Measurements from ENCODE around the gene ECEL1. TPM values are rescaled to one million over a fixed set of nuclear protein-coding genes. Genes with fewer than 3 reads are reported as not detected.

ECEL1 gene
- total and polyA plus RNA-seq, 7 donors = 0.16 to 6.1 (median 0.71) TPM; not detected in 2

DNA sequence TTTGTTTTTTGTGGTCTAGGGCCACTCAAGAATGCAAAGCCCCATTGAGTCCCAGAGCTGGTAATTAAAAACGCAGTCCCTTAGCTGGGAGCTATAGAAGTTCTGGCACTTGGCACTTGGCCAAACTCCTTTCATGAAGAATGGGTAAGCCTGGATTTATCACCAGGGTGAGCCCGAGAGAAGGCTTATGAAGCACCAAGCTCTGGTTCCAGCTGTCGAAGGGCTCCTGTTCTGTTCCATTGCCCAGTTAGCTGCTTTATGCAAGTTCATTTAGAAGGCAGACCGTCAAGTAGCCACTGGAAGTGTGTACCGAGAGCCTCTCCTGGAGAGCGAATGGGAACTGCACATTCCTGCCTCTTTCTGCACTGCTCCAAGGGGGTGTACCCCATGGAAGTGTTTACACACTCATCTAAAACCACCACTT is 14.2 kb downstream of the ECEL1 start:
- Histone ChIP-seq H3K27ac (no peak overlapping the region), H3K27me3 (peaks cover 0 to 21% (median 8%) of the 10 kb centered on the region in 3 donors), H3K9me3 (no peaks in the 10 kb centered on the region), H3K4me1 (no peaks in the 10 kb centered on the region), H3K4me3 (no peak overlapping the region), H3K36me3 (no peaks in the 10 kb centered on the region)
- no peak for TF ChIP-seq EP300 (IDR thresholded peaks at IDR 0.05)
- WGBS, 2 donors = 31 to 46% methylated on average over 6 of the region's 6 CpGs
- intact Hi-C loops (cut with DNase I) = no loop called here
- DNase-seq = peak; percentile 36

GRCh38 chr2:232466221-232466620 is 21.4 kb downstream of the ECEL1 start:
- no peaks in the 10 kb centered on the region for H3K9me3 ChIP-seq
- no peaks in the 10 kb centered on the region for H3K36me3 ChIP-seq
- H3K27ac ChIP-seq = no peak overlapping the region
- H3K4me1 ChIP-seq = no peaks in the 10 kb centered on the region
- peaks cover 0 to 22% (median 0%) of the 10 kb centered on the region in 3 donors for H3K27me3 ChIP-seq
- WGBS, 2 donors = 59 to 61% methylated on average over 7 of the region's 7 CpGs
- no peak overlapping the region for H3K4me3 ChIP-seq
- intact Hi-C loops (cut with DNase I) = no loop called here
- TF ChIP-seq POLR2A (IDR thresholded peaks at IDR 0.05) (no peak), EP300 (IDR thresholded peaks at IDR 0.05) (no peak), POLR2AphosphoS5 (IDR thresholded peaks at IDR 0.05) (no peak)
- TF ChIP-seq, protein P1, sequence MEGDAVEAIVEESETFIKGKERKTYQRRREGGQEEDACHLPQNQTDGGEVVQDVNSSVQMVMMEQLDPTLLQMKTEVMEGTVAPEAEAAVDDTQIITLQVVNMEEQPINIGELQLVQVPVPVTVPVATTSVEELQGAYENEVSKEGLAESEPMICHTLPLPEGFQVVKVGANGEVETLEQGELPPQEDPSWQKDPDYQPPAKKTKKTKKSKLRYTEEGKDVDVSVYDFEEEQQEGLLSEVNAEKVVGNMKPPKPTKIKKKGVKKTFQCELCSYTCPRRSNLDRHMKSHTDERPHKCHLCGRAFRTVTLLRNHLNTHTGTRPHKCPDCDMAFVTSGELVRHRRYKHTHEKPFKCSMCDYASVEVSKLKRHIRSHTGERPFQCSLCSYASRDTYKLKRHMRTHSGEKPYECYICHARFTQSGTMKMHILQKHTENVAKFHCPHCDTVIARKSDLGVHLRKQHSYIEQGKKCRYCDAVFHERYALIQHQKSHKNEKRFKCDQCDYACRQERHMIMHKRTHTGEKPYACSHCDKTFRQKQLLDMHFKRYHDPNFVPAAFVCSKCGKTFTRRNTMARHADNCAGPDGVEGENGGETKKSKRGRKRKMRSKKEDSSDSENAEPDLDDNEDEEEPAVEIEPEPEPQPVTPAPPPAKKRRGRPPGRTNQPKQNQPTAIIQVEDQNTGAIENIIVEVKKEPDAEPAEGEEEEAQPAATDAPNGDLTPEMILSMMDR (IDR thresholded peaks at IDR 0.05) = no peak
- DNase-seq = no peak

DNA sequence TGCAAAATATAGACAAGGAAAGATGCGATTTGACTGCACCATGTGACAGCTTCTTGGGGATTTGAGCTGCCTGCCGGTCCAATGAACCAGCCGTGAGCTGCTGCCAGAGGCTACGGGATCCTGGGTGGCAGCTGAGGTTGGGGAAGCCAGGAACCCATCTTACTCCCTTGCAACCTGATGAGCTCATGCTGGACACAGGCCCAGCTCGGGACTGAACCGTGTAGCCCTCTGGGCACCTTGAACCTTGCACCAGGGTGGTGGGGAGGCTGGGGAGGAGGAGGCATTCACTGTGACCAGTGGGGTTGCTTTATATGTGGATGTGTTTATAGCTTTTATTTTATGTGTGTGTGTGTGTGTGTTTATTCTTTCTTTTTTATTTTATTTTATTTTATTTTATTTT is 22.6 kb downstream of the ECEL1 start:
- TF ChIP-seq POLR2AphosphoS5 (IDR thresholded peaks at IDR 0.05) (no peak), POLR2A (IDR thresholded peaks at IDR 0.05) (no peak), EP300 (IDR thresholded peaks at IDR 0.05) (no peak)
- TF ChIP-seq, protein P1 (IDR thresholded peaks at IDR 0.05) = no peak
- Histone ChIP-seq H3K4me3 (no peak overlapping the region), H3K27me3 (peaks cover 0 to 17% (median 0%) of the 10 kb centered on the region in 3 donors), H3K36me3 (no peaks in the 10 kb centered on the region), H3K4me1 (no peaks in the 10 kb centered on the region), H3K9me3 (no peaks in the 10 kb centered on the region), H3K27ac (no peak overlapping the region)
- peak; percentile 30 for DNase-seq
- WGBS, 2 donors = 75 to 90% methylated on average over 6 of the region's 6 CpGs
- intact Hi-C loops (cut with DNase I) = no loop called here

DNA sequence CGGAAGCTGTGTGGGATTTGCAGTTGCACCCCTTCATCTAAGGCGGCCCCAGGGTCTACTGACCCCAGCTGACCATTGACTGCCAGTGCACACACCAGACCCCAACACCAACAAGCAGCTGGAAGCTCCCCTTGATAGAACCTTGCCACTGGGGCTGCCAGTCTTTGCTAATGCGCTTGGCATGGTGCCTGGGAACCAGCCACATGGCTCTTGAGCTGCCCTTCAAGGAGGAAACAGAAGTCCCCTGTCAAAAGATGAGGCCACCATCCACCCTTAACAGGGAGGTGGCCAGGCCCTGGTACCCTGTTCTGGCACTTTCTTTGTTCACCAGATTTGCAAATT is 23.1 kb downstream of the ECEL1 start:
- no peak overlapping the region for H3K4me3 ChIP-seq

DNA sequence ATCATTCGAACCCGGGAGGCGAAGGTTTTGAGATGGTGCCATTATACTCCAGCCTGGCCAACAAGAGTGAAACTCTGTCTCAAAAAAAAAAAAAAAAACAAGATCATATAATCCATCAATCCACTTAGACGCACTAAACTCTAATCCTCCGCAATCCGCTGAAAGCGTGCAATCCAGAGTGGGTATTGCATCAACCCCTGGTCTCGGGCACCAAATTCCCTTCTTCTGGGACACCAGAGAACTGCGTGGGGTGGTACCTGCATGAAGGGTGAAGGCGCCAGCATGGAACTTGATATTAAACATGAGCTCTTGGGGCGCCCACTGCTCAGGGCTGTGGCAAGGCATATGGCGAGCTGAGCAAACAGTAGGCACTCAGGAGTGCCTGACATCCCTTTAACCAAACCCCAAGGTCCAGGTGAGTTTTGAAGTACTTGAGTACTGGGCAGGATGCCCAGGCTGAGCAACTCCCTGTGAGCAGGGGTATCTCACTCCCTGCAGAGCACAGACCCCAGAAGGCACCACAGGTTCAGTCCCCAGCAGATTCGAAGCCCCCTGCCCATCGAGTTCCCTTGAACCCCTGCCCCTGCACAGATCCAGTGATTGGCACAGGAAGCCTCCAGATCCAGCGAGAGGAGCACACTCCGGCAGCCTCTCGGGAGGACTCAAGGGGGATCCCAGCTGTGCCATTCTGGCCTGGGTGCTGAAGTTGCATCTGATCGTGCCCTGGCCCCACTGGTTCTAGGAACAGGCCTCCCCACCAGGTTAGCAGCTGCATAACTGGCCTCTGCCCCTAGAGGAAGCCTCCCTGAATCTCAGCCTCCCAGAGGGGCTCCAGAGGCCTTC is 23.7 kb downstream of the ECEL1 start:
- no peak overlapping the region for H3K4me3 ChIP-seq
- peaks cover 0 to 25% (median 1%) of the 10 kb centered on the region in 3 donors for H3K27me3 ChIP-seq
- TF ChIP-seq POLR2AphosphoS5 (IDR thresholded peaks at IDR 0.05) (no peak), EP300 (IDR thresholded peaks at IDR 0.05) (no peak), POLR2A (IDR thresholded peaks at IDR 0.05) (no peak)
- TF ChIP-seq, protein P1 (IDR thresholded peaks at IDR 0.05) = no peak
- H3K27ac ChIP-seq = no peak overlapping the region
- 88 to 96% methylated on average over 18 of the region's 18 CpGs for whole genome bisulfite sequencing, 2 donors
- no peaks in the 10 kb centered on the region for H3K9me3 ChIP-seq
- intact Hi-C loops (cut with DNase I) = no loop called here
- H3K4me1 ChIP-seq = no peaks in the 10 kb centered on the region
- peak; percentile 36 for DNase-seq
- no peaks in the 10 kb centered on the region for H3K36me3 ChIP-seq

More for the DNA sequence above, 23.1 kb downstream of the ECEL1 start:
- Histone ChIP-seq H3K27ac (no peak overlapping the region), H3K36me3 (no peaks in the 10 kb centered on the region), H3K9me3 (no peaks in the 10 kb centered on the region), H3K4me1 (no peaks in the 10 kb centered on the region), H3K27me3 (peaks cover 0 to 19% (median 0%) of the 10 kb centered on the region in 3 donors)
- WGBS, 2 donors = 90 to 93% methylated on average over 3 of the region's 3 CpGs
- intact Hi-C loops (cut with DNase I) = no loop called here
- no peak for TF ChIP-seq EP300 (IDR thresholded peaks at IDR 0.05)
- TF ChIP-seq POLR2A (IDR thresholded peaks at IDR 0.05) = no peak
- TF ChIP-seq, protein P1 (IDR thresholded peaks at IDR 0.05) = no peak
- TF ChIP-seq POLR2AphosphoS5 (IDR thresholded peaks at IDR 0.05) = no peak
- DNase-seq = peak; percentile 44
